Measurements from ENCODE around the gene MINDY3.

The MINDY3 gene

GRCh38 chr10:15791816-15792524, 68.3 kb downstream of the MINDY3 start:
- DNase-seq: no peak
- TF ChIP-seq CTCF (IDR thresholded peaks at IDR 0.05; ENCODE audit: low read depth, low read length, missing control alignments): no peak
- no peak overlapping the region for H3K4me3 ChIP-seq (ENCODE audit: low read depth, low read length)
- in situ Hi-C loops (cut with HindIII; ENCODE audit: low pct_ligation_motif_present, low sequenced_read_pairs): no loop called here
- no peak overlapping the region for H3K27ac ChIP-seq
- H3K27me3 ChIP-seq (replicated peaks): no peaks in the 10 kb centered on the region
- H3K36me3 ChIP-seq (replicated peaks): no peaks in the 10 kb centered on the region

- TF ChIP-seq CTCF (IDR thresholded peaks at IDR 0.05; ENCODE audit: low read depth, low read length, missing control alignments): no peak
- in situ Hi-C loops (cut with HindIII; ENCODE audit: low pct_ligation_motif_present, low sequenced_read_pairs): no loop called here
- Histone ChIP-seq H3K27me3 (replicated peaks) (no peaks in the 10 kb centered on the region), H3K4me3 (ENCODE audit: low read depth, low read length) (no peak overlapping the region), H3K27ac (no peak overlapping the region), H3K36me3 (replicated peaks) (no peaks in the 10 kb centered on the region)
- DNase-seq: peak; percentile 36
Observed at GRCh38 chr10:15789793-15790525, 70.3 kb downstream of the MINDY3 start.

- Histone ChIP-seq H3K36me3 (replicated peaks) (no peaks in the 10 kb centered on the region), H3K27ac (no peak overlapping the region), H3K27me3 (replicated peaks) (no peaks in the 10 kb centered on the region), H3K4me3 (ENCODE audit: low read depth, low read length) (no peak overlapping the region)
- DNase-seq: no peak
- TF ChIP-seq CTCF (IDR thresholded peaks at IDR 0.05; ENCODE audit: low read depth, low read length, missing control alignments): no peak
- in situ Hi-C loops (cut with HindIII; ENCODE audit: low pct_ligation_motif_present, low sequenced_read_pairs): no loop called here
Observed at GRCh38 chr10:15787426-15787825, 72.9 kb downstream of the MINDY3 start.

GRCh38 chr10:15784662-15785300, 75.5 kb downstream of the MINDY3 start:
- no peak for TF ChIP-seq CTCF (IDR thresholded peaks at IDR 0.05; ENCODE audit: low read depth, low read length, missing control alignments)
- no peak for DNase-seq
- no peaks in the 10 kb centered on the region for H3K27me3 ChIP-seq (replicated peaks)
- in situ Hi-C loops (cut with HindIII; ENCODE audit: low pct_ligation_motif_present, low sequenced_read_pairs): no loop called here
- no peak overlapping the region for H3K4me3 ChIP-seq (ENCODE audit: low read depth, low read length)
- H3K27ac ChIP-seq: no peak overlapping the region
- H3K36me3 ChIP-seq (replicated peaks): no peaks in the 10 kb centered on the region

GRCh38 chr10:15783941-15784636, 76.2 kb downstream of the MINDY3 start:
- Histone ChIP-seq H3K36me3 (replicated peaks) (no peaks in the 10 kb centered on the region), H3K27ac (no peak overlapping the region), H3K4me3 (ENCODE audit: low read depth, low read length) (no peak overlapping the region), H3K27me3 (replicated peaks) (no peaks in the 10 kb centered on the region)
- no peak for TF ChIP-seq CTCF (IDR thresholded peaks at IDR 0.05; ENCODE audit: low read depth, low read length, missing control alignments)
- in situ Hi-C loops (cut with HindIII; ENCODE audit: low pct_ligation_motif_present, low sequenced_read_pairs): no loop called here
- no peak for DNase-seq

All from brain microvascular endothelial cell (primary cell).